GM18526 (cell line): Measurements from ENCODE around the gene METTL23.

Experiments used
- POLR2A ChIP-seq: IDR thresholded peaks from 3 replicates; pipeline ENCODE4 v1.6.1; 2011; ENCODE audit not compliant: insufficient read length; ENCODE audit errors: extremely low read depth

METTL23 gene

GRCh38 chr17:76721463-76721862 is 5.2 kb upstream of the METTL23 start:
- TF ChIP-seq POLR2A = no peak

- no peak for TF ChIP-seq POLR2A
Measured at GRCh38 chr17:76722279-76722678, 4.4 kb upstream of the METTL23 start.

- TF ChIP-seq POLR2A = no peak
Measured at GRCh38 chr17:76723812-76724211, 2.8 kb upstream of the METTL23 start.

GRCh38 chr17:76725580-76726230 is 934 bp upstream of the METTL23 start:
- no peak for TF ChIP-seq POLR2A

- TF ChIP-seq POLR2A = peak; percentile 58
Measured at GRCh38 chr17:76726231-76726775, 336 bp upstream of the METTL23 start, which contains the start of gene JMJD6. Gene JMJD6 (minus strand): TSS chr17:76726606. CDS start chr17:76726475, 131 bp downstream.

GRCh38 chr17:76727745-76728456 is 1.3 kb downstream of the METTL23 start:
- TF ChIP-seq POLR2A = no peak

- no peak for TF ChIP-seq POLR2A
Measured at GRCh38 chr17:76732734-76733617, 6.3 kb downstream of the METTL23 start.

- TF ChIP-seq POLR2A = no peak
Measured at GRCh38 chr17:76733618-76733957, 6.9 kb downstream of the METTL23 start.

GRCh38 chr17:76734080-76734840 is 7.6 kb downstream of the METTL23 start:
- TF ChIP-seq POLR2A = no peak

- peak; percentile 15 for TF ChIP-seq POLR2A
Measured at GRCh38 chr17:76735006-76735405, 8.4 kb downstream of the METTL23 start.

GRCh38 chr17:76735586-76736348 is 9.1 kb downstream of the METTL23 start:
- no peak for TF ChIP-seq POLR2A

- peak; percentile 11 for TF ChIP-seq POLR2A
Measured at GRCh38 chr17:76736349-76737081, 9.9 kb downstream of the METTL23 start.

GRCh38 chr17:76737082-76737675 is 10.5 kb downstream of the METTL23 start, which contains the start of gene SRSF2:
Gene SRSF2 (minus strand): TSS chr17:76737331. CDS start chr17:76737160, 171 bp downstream.
- peak; percentile 100 for TF ChIP-seq POLR2A
